Stimulated activated CD4-positive, alpha-beta T cell treated with anti-CD3 and anti-CD28 coated beads, Interleukin-1b, Interleukin-23, amount 100 ng/mL, for 48 hours (primary cell): ENCODE data around the gene ARFGEF3.
"Not testable (repeated sequence)": the region's sequence is repeated elsewhere in the genome, so short reads cannot be mapped to it uniquely, and the experiment has no call there.

Experiments
- DNase-seq: peaks from one replicate; pipeline ENCODE4 v3.0.0-alpha.2; 2020

Gene ARFGEF3

GRCh38 chr6:138278326-138278725 is 116.6 kb downstream of the ARFGEF3 start:
- no peak for DNase-seq

GRCh38 chr6:138285800-138286199 is 124.1 kb downstream of the ARFGEF3 start:
- no peak for DNase-seq

- DNase-seq = no peak
These were observed 125.0 kb downstream of the ARFGEF3 start for GRCh38 chr6:138286698-138287097.

- peak; percentile 38 for DNase-seq
These were observed 125.6 kb downstream of the ARFGEF3 start for GRCh38 chr6:138287144-138287955.

GRCh38 chr6:138288428-138289085 is 126.8 kb downstream of the ARFGEF3 start:
- not testable (repeated sequence) for DNase-seq

GRCh38 chr6:138289739-138290138 is 128.0 kb downstream of the ARFGEF3 start:
- peak; percentile 10 for DNase-seq

GRCh38 chr6:138290423-138290962 is 128.8 kb downstream of the ARFGEF3 start:
- DNase-seq = no peak

GRCh38 chr6:138291036-138291848 is 129.5 kb downstream of the ARFGEF3 start:
- DNase-seq = no peak

GRCh38 chr6:138291849-138292181 is 130.1 kb downstream of the ARFGEF3 start:
- no peak for DNase-seq

GRCh38 chr6:138292482-138292881 is 130.7 kb downstream of the ARFGEF3 start:
- DNase-seq = no peak

GRCh38 chr6:138293428-138294395 is 132.0 kb downstream of the ARFGEF3 start:
- DNase-seq = no peak

GRCh38 chr6:138296381-138296780 is 134.6 kb downstream of the ARFGEF3 start:
- DNase-seq = no peak

- DNase-seq = no peak
These were observed 135.0 kb downstream of the ARFGEF3 start for GRCh38 chr6:138296786-138297185.

- peak; percentile 8 for DNase-seq
These were observed 136.1 kb downstream of the ARFGEF3 start for GRCh38 chr6:138297761-138298298.

- no peak for DNase-seq
These were observed 138.7 kb downstream of the ARFGEF3 start for GRCh38 chr6:138300469-138300868.

- DNase-seq = no peak
These were observed 140.8 kb downstream of the ARFGEF3 start for GRCh38 chr6:138302554-138302953.

GRCh38 chr6:138307352-138307751 is 145.6 kb downstream of the ARFGEF3 start:
- DNase-seq = no peak

- no peak for DNase-seq
These were observed 146.3 kb downstream of the ARFGEF3 start for GRCh38 chr6:138307816-138308730.

- no peak for DNase-seq
These were observed 147.0 kb downstream of the ARFGEF3 start for GRCh38 chr6:138308731-138309110.

GRCh38 chr6:138309695-138310094 is 148.0 kb downstream of the ARFGEF3 start:
- DNase-seq = no peak

GRCh38 chr6:138310294-138310693 is 148.6 kb downstream of the ARFGEF3 start:
- no peak for DNase-seq
